Mononuclear cell (primary cell): ENCODE measurements around the gene TMEM87B. TPM values are rescaled to one million over a fixed set of nuclear protein-coding genes. Genes with fewer than 3 reads are reported as not detected.
A peak's percentile ranks its signal among the peaks of the same experiment; 100 is the strongest.
"Not testable (repeated sequence)": the region's sequence is repeated elsewhere in the genome, so short reads cannot be mapped to it uniquely, and the experiment has no call there.

Experiments
- H3K27me3 ChIP-seq: 2 replicates; pipeline ENCODE4 v1.6.0; 2011; ENCODE audit warnings: low read length, control low read depth; ENCODE audit not compliant: insufficient read depth
- H3K4me1 ChIP-seq: 2 replicates; pipeline ENCODE4 v1.5.1; 2011; ENCODE audit warnings: mild to moderate bottlenecking, low read length, control low read depth; ENCODE audit not compliant: insufficient read depth
- H3K4me3 ChIP-seq: 2 replicates; pipeline ENCODE4 v1.5.1; 2011; ENCODE audit warnings: mild to moderate bottlenecking, low read length, moderate library complexity
- H3K9me3 ChIP-seq: 2 replicates; pipeline ENCODE4 v1.5.1; 2011; ENCODE audit warnings: low read depth, mild to moderate bottlenecking, control low read depth, low read length
- total RNA-seq: library from RNA; depleted of rRNA; stranded (reverse); fragments of >200 nt; gene quantifications from one replicate; pipeline ENCODE4 v1.2.3, GENCODE V29; 2012

TMEM87B gene
- total RNA-seq, 1 donor = 16.4 TPM

DNA sequence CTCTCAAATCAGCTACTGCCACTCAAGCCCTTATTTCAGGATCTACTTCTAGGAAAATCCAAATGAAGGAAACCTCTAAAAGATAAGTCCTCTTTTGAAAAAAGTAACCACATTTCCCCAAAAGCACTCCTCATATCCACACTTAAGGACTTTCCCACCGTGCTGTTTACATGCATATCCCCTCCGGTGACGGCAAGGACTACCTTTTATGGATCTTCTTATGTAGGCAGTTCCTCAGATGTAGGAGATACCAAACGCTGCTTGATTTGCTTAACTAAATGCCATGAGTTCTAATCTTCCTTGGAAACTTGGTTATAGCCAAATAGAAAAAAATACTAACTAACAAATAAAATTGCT, 6.9 kb upstream of the TMEM87B start:
- no peaks in the 10 kb centered on the region for H3K9me3 ChIP-seq
- H3K27me3 ChIP-seq = no peaks in the 10 kb centered on the region
- no peak overlapping the region for H3K4me3 ChIP-seq
- peaks cover 7% of the 10 kb centered on the region for H3K4me1 ChIP-seq

DNA sequence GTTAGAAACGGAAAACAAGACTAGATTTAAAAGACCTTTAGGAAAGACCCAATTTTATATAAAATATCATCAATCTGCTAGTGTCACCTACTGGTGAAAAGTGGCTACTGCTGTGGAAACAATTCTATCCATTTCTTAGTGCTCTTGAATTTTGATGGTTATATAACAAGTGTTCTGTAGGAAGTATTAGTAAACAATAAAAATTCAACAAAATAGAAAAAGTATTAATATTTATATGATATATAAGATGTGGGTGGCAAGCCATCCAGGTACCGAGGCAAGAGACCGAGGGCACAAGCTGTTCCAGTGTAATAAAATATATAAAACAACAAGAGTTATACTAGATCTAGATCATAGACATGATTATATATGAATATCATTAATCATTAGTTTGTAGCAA, 6.2 kb upstream of the TMEM87B start:
- H3K27me3 ChIP-seq = no peaks in the 10 kb centered on the region
- no peaks in the 10 kb centered on the region for H3K9me3 ChIP-seq
- peaks cover 14% of the 10 kb centered on the region for H3K4me1 ChIP-seq
- no peak overlapping the region for H3K4me3 ChIP-seq

DNA sequence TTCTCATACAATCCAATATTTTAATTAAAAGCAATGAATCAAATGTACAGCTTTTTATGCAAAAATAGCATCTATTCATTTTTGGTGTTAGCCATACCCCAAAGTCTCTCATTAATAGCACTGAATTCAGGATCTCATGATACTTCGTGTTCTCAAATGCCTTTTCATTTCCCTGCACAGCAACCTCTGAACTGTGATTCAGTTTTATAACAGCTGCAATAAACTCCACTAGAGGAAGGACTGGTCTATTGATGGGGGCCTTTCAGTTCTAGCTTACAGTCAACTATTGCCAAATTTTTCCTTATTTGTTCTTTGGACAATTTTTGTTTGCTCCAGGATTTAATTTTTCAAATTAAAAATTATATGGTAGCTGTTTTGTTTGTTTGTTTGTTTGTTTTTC, 4.8 kb upstream of the TMEM87B start:
- no peaks in the 10 kb centered on the region for H3K27me3 ChIP-seq

DNA sequence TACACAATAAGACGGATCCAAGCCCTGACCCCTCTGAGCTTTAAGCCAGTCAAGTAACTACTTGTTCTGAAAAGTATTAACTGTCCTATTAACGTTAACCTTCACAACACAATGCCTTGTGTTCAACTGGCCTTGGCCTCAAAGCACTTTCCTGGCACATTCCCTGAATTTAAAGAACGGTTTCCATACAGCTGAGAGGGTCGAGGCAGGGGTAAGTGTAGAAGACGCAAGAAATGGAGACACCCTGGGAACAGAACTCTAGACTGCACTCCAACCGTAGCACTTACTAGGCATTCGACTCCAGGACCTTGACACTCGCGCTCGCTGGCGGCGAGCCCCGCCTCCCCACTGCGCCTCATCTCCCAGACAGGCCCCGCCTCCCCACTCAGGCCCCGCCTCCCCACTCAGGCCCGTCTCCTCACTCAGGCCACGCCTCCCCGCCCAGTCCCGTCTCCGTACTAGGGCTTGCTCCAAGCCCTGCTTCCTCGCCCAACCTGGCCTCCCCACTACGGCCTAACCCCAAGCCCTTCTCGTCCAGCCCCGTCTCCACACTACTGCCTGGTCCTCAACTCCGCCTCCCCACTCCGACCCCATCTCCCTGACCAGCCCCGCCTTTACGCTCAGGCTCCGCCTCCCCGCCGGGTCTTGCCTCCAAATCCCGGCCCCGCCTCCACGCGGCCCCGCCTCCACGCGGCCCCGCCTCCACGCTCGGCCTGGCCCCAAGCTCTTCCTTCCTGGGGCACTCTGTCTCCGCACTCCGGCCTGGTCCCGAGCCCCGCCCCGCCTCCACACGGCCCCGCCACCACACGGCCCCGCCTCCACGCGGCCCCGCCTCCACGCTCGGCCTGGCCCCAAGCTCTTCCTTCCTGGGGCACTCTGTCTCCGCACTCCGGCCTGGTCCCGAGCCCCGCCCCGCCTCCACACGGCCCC, 887 bp upstream of the TMEM87B start:
- Histone ChIP-seq H3K9me3 (no peaks in the 10 kb centered on the region), H3K4me1 (peaks cover 40% of the 10 kb centered on the region), H3K4me3 (peak overlapping the region; percentile 54), H3K27me3 (no peaks in the 10 kb centered on the region)

More for the DNA sequence above, 4.8 kb upstream of the TMEM87B start:
- peaks cover 15% of the 10 kb centered on the region for H3K4me1 ChIP-seq
- H3K9me3 ChIP-seq = no peaks in the 10 kb centered on the region
- H3K4me3 ChIP-seq = no peak overlapping the region

DNA sequence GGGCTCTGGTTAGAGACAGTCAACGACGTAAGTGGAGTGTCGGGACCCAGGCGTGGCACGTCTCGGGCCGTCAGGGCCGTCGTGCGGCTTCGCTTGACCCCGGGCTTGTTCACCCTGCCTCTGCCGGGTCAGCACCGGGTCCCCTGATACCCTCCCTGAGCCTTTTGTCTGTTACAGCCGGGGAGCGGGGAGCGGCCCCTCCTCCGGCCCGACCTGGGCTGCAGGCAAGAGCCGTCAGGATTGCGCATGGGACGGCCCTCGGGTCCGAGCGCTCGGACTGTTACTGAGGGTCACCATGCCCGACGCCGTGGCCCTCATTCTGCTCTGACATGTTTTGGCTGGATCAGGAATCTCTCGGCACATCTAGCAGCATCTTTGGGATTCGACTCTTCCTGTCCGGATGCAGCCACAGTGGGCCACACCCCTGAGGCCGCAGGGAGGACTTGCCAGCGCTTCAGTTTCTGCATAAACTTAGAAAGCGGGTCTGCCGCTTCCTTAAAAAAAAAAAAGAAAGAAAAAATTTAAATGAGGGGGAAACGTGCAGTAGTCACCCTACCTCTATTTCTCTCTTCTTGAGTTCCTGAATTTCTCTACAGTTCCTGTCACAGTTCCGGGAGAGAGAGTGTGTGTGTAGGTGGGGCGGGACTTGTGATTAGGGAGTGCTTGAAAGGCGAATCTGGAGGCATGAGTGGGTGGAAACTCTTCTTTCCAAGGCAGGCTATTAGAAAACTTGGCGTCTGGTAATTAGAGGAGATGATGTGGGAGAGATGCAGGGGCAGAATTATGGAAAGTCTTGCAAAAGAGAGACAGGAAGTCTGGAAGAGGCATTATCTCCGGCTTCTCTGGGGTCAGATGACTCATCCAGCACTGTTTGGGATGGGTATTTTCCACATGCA, 909 bp downstream of the TMEM87B start:
- H3K4me3 ChIP-seq = peak overlapping the region; percentile 83
- peaks cover 40% of the 10 kb centered on the region for H3K4me1 ChIP-seq
- no peaks in the 10 kb centered on the region for H3K27me3 ChIP-seq
- no peaks in the 10 kb centered on the region for H3K9me3 ChIP-seq

DNA sequence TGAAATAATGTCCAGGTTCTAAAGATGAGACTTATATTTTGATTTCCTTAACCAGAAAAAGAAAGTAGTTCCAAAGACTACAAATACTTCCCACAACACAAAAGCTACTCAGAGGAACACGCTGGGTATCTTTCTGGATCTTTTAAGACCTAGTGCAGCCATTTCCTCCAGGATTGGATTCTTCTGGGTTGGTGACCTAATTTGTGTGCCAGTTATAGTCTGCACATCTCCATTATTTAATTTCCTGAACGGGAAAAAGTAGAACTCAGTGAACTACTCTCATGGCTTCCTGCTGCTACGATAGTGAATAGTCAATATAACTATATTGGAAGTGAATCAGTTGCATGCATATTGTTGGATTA, 1.5 kb downstream of the TMEM87B start:
- Histone ChIP-seq H3K9me3 (no peaks in the 10 kb centered on the region), H3K4me1 (peaks cover 40% of the 10 kb centered on the region), H3K27me3 (no peaks in the 10 kb centered on the region), H3K4me3 (peak overlapping the region; percentile 83)

DNA sequence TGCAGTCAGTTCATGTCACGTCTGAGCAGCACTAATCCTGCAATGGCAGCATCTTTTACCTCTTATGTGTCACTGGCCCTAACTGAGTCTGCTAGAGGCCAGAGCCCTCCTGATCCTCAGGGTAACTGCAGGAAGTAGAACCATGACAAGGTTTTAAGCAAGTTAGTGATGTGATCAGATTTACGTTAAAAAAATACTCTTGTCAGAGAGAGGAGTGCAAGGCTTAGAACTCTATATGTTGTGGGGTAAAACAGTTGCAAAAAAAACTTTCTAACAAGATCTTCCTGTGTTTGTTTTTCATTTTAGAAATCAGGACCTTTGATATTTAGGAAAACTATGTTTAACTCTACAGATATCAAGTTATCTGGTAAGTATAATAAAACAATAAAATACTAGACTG, 4.6 kb downstream of the TMEM87B start:
- Histone ChIP-seq H3K4me1 (peaks cover 31% of the 10 kb centered on the region), H3K4me3 (no peak overlapping the region)

DNA sequence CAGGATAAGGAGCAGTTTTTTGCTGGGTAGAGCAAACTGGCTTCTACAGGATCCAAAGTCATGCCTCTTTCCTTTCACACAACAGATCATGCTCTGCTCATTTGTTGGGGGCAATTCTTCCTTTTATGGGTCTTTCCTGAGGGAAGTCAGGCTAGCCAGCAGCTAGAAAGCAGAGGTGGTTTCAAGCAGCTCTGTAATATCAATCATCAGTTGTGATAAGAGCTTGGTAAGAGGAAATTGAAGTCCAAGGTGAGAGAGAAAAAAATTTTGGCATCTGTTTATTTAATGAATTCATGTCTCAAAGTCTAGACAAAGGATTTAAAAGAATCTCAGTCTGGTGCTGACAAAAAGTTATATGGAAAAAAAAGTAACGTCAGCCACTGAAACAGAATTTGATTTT, 6.2 kb downstream of the TMEM87B start:
- H3K4me3 ChIP-seq = no peak overlapping the region
- H3K27me3 ChIP-seq = no peaks in the 10 kb centered on the region
- no peaks in the 10 kb centered on the region for H3K9me3 ChIP-seq
- peaks cover 25% of the 10 kb centered on the region for H3K4me1 ChIP-seq

More for the DNA sequence above, 4.6 kb downstream of the TMEM87B start:
- Histone ChIP-seq H3K9me3 (no peaks in the 10 kb centered on the region), H3K27me3 (no peaks in the 10 kb centered on the region)

DNA sequence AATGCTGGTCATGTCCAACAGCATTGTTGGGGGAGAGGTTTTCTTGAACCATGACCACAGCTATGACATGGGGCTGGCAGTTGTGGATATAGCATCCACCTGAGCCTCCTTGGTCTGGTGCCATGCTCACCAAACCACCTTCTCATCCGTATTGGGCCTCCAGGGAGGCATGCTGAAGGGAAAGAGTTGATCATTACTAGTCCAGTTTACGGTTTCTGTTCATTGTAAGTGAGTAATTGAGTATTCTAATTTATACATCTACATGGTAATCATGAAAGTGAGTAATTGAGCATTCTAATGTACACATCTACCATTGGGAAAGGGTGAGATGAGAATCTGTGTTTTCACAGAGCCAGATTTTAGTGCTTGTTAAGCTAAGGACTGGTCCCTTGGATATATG, 6.8 kb downstream of the TMEM87B start:
- Histone ChIP-seq H3K9me3 (no peaks in the 10 kb centered on the region), H3K4me3 (no peak overlapping the region), H3K27me3 (no peaks in the 10 kb centered on the region), H3K4me1 (peaks cover 20% of the 10 kb centered on the region)

DNA sequence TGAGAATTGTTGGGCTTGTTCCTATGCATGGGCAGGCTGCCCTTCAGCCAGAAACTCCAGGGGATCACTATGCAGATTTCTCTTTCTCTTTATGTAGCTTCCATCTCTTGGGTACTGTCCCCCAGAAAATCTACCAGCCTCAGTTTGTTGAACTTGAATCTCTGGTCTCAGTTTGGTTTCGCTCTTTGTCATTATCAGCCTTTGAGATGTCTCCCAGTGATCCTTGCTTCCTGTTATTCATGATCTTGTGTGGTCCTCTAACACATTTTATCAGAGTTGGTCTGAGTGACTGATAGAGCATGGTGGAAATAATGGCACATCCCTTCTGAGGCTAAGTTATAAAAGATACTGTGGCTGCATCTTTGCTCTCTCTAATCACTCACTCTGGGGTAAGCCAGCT, 7.8 kb downstream of the TMEM87B start:
- Histone ChIP-seq H3K4me3 (no peak overlapping the region), H3K4me1 (peaks cover 10% of the 10 kb centered on the region), H3K27me3 (no peaks in the 10 kb centered on the region), H3K9me3 (no peaks in the 10 kb centered on the region)

DNA sequence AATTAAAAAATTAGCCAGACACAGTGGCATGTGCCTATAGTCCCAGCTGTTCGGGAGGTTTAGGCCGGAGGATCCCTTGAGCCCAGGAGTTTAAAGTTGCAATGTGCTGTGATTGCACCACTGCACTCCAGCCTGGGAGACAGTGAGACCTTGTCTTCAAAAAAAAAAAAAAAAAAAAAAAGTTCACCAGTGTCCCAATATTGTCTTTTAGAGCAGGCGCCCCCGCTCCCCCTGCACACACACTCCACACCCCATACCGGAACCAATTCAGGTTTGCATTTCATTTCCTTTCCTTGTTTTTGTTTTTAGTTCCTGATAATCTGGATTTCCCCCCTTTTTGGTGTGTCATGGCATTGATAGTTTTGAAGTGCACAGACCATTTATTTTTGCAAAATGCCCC, 10.4 kb downstream of the TMEM87B start:
- Histone ChIP-seq H3K4me3 (no peak overlapping the region), H3K27me3 (no peaks in the 10 kb centered on the region), H3K4me1 (no peaks in the 10 kb centered on the region), H3K9me3 (no peaks in the 10 kb centered on the region)

DNA sequence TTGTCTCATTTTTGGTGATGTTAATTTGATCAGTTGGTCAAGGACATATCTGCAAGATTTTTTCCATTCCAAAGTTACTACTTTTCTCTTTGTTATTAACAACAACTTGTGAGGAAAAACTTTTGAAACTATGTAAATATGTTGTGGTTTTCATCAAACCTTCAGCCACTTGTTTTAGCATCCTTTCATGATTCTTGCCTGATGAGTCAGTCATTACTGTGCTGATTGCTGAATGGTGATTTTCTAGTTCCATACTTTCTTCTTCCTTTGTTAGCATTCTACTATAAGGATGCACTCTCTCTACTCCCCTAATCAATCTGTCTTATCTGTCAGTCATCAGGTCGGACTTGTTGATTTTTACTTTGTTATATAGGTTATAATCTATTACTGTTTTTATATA, 10.9 kb downstream of the TMEM87B start:
- no peaks in the 10 kb centered on the region for H3K27me3 ChIP-seq
- no peak overlapping the region for H3K4me3 ChIP-seq
- H3K9me3 ChIP-seq = no peaks in the 10 kb centered on the region

DNA sequence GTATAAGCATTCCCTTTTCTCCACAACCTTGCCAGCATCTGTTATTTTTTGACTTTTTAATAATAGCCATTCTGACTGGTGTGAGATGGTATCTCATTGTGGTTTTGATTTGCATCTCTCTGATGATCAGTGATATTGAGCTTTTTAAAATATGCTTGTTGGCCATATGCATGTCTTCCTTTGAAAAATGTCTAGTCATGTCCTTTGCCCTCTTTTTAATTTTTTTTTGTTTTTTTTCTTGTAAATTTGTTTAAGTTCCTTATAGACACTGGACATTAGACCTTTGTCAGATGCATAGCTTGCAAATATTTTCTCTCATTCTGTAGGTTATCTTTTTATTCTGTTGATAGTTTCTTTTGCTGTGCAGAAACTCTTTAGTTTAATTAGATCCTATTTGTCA, 14.7 kb downstream of the TMEM87B start:
- H3K9me3 ChIP-seq, H3K27me3 ChIP-seq, H3K4me3 ChIP-seq, H3K4me1 ChIP-seq: not testable (repeated sequence)

More for the DNA sequence above, 10.9 kb downstream of the TMEM87B start:
- no peaks in the 10 kb centered on the region for H3K4me1 ChIP-seq

DNA sequence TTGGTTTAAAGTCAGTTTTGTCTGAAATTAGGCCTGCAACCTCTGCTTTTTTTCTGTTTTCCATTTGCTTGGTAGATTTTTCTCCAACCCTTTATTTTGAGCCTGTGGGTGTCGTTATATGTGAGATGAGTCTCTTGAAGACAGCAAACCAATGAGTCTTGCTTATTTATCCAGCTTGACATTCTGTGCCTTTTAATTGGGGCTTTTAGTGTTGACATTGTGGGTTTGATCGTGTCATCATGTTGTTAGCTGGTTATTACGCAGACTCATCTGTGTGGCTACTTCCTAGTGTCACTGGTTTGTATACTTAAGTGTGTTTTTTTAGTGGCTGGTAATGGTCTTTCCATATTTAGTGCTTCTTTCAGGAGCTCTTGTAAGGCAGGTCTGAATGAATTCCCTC, 18.8 kb downstream of the TMEM87B start:
- no peaks in the 10 kb centered on the region for H3K27me3 ChIP-seq
- H3K4me3 ChIP-seq = no peak overlapping the region
- no peaks in the 10 kb centered on the region for H3K9me3 ChIP-seq
- peaks cover 4% of the 10 kb centered on the region for H3K4me1 ChIP-seq

DNA sequence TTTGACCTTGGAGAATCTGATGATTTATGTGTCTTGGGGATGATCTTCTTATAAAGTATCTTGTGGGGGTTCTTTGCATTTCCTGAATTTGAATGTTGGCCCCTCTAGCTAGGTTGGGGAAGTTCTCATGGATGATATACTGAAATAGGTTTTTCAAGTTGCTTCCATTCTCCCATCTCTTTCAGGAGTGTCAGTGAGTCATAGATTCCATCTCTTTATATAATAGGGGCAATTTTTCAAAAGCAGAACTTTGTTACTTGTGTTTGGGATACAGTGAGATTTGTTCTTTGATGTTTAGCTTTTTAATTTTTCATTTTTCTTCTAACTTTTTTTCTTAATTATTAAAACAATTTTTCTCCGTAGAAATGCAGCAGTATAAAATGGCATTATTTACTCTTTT, 19.4 kb downstream of the TMEM87B start:
- H3K9me3 ChIP-seq = no peaks in the 10 kb centered on the region
- no peaks in the 10 kb centered on the region for H3K27me3 ChIP-seq
- H3K4me3 ChIP-seq = no peak overlapping the region
- peaks cover 4% of the 10 kb centered on the region for H3K4me1 ChIP-seq
